ENCODE measurements around the gene EPHA8.

The EPHA8 gene

GRCh38 chr1:22636353-22636752 lies 73.1 kb downstream of the EPHA8 start, which contains the start of gene C1QA:
Gene C1QA, plus strand, starts transcription at chr1:22636628. Its CDS starts 989 bp downstream, at chr1:22637617.
- DNase-seq (ENCODE audit: low read depth in 1 of 2, low spot score in 1 of 2) = peak in 1 of 2 experiments; percentile 25
- TF ChIP-seq SPI1 (IDR thresholded peaks at IDR 0.05; ENCODE audit: borderline replicate concordance, low read depth) = peak; percentile 21; the same call in 1 of the 2 replicates
- TF ChIP-seq, protein P1, sequence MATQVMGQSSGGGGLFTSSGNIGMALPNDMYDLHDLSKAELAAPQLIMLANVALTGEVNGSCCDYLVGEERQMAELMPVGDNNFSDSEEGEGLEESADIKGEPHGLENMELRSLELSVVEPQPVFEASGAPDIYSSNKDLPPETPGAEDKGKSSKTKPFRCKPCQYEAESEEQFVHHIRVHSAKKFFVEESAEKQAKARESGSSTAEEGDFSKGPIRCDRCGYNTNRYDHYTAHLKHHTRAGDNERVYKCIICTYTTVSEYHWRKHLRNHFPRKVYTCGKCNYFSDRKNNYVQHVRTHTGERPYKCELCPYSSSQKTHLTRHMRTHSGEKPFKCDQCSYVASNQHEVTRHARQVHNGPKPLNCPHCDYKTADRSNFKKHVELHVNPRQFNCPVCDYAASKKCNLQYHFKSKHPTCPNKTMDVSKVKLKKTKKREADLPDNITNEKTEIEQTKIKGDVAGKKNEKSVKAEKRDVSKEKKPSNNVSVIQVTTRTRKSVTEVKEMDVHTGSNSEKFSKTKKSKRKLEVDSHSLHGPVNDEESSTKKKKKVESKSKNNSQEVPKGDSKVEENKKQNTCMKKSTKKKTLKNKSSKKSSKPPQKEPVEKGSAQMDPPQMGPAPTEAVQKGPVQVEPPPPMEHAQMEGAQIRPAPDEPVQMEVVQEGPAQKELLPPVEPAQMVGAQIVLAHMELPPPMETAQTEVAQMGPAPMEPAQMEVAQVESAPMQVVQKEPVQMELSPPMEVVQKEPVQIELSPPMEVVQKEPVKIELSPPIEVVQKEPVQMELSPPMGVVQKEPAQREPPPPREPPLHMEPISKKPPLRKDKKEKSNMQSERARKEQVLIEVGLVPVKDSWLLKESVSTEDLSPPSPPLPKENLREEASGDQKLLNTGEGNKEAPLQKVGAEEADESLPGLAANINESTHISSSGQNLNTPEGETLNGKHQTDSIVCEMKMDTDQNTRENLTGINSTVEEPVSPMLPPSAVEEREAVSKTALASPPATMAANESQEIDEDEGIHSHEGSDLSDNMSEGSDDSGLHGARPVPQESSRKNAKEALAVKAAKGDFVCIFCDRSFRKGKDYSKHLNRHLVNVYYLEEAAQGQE (IDR thresholded peaks at IDR 0.05; ENCODE audit: insufficient replicate concordance, low read depth) = no peak
- Histone ChIP-seq H3K4me3 (replicated peaks; ENCODE audit: insufficient read depth, low read length) (no peak within 1 kb of the TSS), H3K27ac (replicated peaks) (no peak within 1 kb of the TSS), H3K27me3 (ENCODE audit: insufficient read depth, poor library complexity, severe bottlenecking) (peaks cover 4% of the 10 kb centered on the region)

GRCh38 chr1:22636927-22637326 lies 73.6 kb downstream of the EPHA8 start:
- Histone ChIP-seq H3K27ac (replicated peaks) (no peak overlapping the region), H3K4me3 (replicated peaks; ENCODE audit: insufficient read depth, low read length) (no peak overlapping the region), H3K27me3 (ENCODE audit: insufficient read depth, poor library complexity, severe bottlenecking) (peaks cover 2% of the 10 kb centered on the region)
- TF ChIP-seq GABPA (IDR thresholded peaks at IDR 0.05; ENCODE audit: low read depth) (no peak), SPI1 (IDR thresholded peaks at IDR 0.05; ENCODE audit: borderline replicate concordance, low read depth) (no peak), CTCF (IDR thresholded peaks at IDR 0.05; ENCODE audit: insufficient read depth, low read length) (no peak), POLR2AphosphoS5 (IDR thresholded peaks at IDR 0.05; ENCODE audit: low read depth) (no peak)
- TF ChIP-seq, protein P1 (IDR thresholded peaks at IDR 0.05; ENCODE audit: insufficient replicate concordance, low read depth) = no peak
- DNase-seq (ENCODE audit: low read depth in 1 of 2, low spot score in 1 of 2) = no peak

DNA sequence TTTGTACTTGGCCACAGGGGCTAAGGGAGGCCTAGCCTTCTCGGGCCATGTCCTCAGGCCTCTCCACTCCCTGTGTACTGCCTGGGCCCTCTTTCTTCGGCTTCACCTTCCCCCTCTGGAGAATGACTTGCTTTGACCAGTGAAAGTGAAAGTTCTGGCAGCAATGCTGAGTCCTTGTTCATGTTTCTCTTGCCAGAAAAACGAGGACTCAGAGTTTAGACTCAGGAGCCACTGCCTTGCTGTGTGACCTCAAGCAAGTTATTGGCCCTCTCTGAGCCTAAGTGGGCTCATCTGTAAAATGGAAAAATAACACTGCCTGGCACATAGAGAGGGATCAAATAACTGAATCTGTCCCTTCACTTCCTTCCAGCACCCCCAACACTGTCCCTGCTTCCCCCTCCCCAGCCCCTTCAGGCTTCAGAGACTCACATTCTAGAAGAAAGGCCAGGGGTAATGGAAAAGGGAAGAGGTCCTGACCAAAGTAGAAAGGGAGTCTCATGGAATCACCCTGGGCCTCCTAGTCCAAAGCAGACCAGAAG lies 74.7 kb downstream of the EPHA8 start:
- Histone ChIP-seq H3K27ac (replicated peaks) (no peak overlapping the region), H3K4me3 (replicated peaks; ENCODE audit: insufficient read depth, low read length) (no peak overlapping the region), H3K27me3 (ENCODE audit: insufficient read depth, poor library complexity, severe bottlenecking) (no peaks in the 10 kb centered on the region)
- no peak for TF ChIP-seq SPI1 (IDR thresholded peaks at IDR 0.05; ENCODE audit: borderline replicate concordance, low read depth)
- no peak for TF ChIP-seq GABPA (IDR thresholded peaks at IDR 0.05; ENCODE audit: low read depth)
- TF ChIP-seq CTCF (IDR thresholded peaks at IDR 0.05; ENCODE audit: insufficient read depth, low read length) = no peak
- TF ChIP-seq, protein P1 (IDR thresholded peaks at IDR 0.05; ENCODE audit: insufficient replicate concordance, low read depth) = no peak
- no peak for DNase-seq (ENCODE audit: low read depth in 1 of 2, low spot score in 1 of 2)

Measured in HL-60 (cell line).